Neural progenitor cell (in vitro differentiated cells): Measurements from ENCODE around the gene TSPAN2. TPM values are rescaled to one million over a fixed set of nuclear protein-coding genes. Genes with fewer than 3 reads are reported as not detected.

ENCODE experiments used
- DNase-seq: peaks from one replicate; pipeline ENCODE4 v3.0.0-alpha.2; 2016; ENCODE audit warnings: low spot score
- H2AFZ ChIP-seq: fragments of 200-600 bp; sonication (generic); replicated peaks from 2 replicates; pipeline ENCODE4 v1.6.1; 2016; ENCODE audit warnings: antibody characterized with exemption
- H3F3A ChIP-seq: fragments of 200-600 bp; sonication (generic); 2 replicates; pipeline ENCODE4 v1.6.1; 2016; ENCODE audit warnings: antibody characterized with exemption, low read depth
- H3K27ac ChIP-seq: fragments of 200-600 bp; sonication (generic); 2 replicates; pipeline ENCODE4 v1.5.1; 2016; ENCODE audit warnings: mild to moderate bottlenecking
- H3K27me3 ChIP-seq: fragments of 200-600 bp; sonication (generic); 2 replicates; pipeline ENCODE4 v1.6.1; 2016; ENCODE audit warnings: mild to moderate bottlenecking, moderate library complexity
- H3K36me3 ChIP-seq: fragments of 200-600 bp; sonication (generic); 2 replicates; pipeline ENCODE4 v1.5.1; 2016
- H3K4me1 ChIP-seq: fragments of 200-600 bp; sonication (generic); 2 replicates; pipeline ENCODE4 v1.6.1; 2016; ENCODE audit warnings: mixed run types
- H3K4me2 ChIP-seq: fragments of 200-600 bp; sonication (generic); 2 replicates; pipeline ENCODE4 v1.6.1; 2016
- H3K4me3 ChIP-seq: fragments of 200-600 bp; sonication (generic); 2 replicates; pipeline ENCODE4 v1.5.1; 2016
- H3K79me2 ChIP-seq: fragments of 200-600 bp; sonication (generic); 2 replicates; pipeline ENCODE4 v1.6.1; 2016; ENCODE audit warnings: low read depth
- H3K9ac ChIP-seq: fragments of 200-600 bp; sonication (generic); 2 replicates; pipeline ENCODE4 v1.6.1; 2016
- H3K9me3 ChIP-seq: fragments of 200-600 bp; sonication (generic); 2 replicates; pipeline ENCODE4 v1.5.1; 2016; ENCODE audit warnings: low read depth
- H4K20me1 ChIP-seq: fragments of 200-600 bp; sonication (generic); 2 replicates; pipeline ENCODE4 v1.6.1; 2016; ENCODE audit warnings: low read depth
- H3K27ac Mint-ChIP-seq: 3 replicates; pipeline ENCODE4 v1.8.0; 2021; ENCODE audit warnings: mixed read lengths
- H3K27me3 Mint-ChIP-seq: 2 replicates; pipeline ENCODE4 v1.8.0; 2022; ENCODE audit warnings: low read depth, mild to moderate bottlenecking, inconsistent platforms, moderate library complexity, mixed read lengths; ENCODE audit not compliant: insufficient read depth
- H3K36me3 Mint-ChIP-seq: 3 replicates; pipeline ENCODE4 v1.8.0; 2021; ENCODE audit warnings: mixed read lengths
- H3K4me1 Mint-ChIP-seq: 3 replicates; pipeline ENCODE4 v1.8.0; 2021; ENCODE audit warnings: mixed read lengths
- H3K4me3 Mint-ChIP-seq: 3 replicates; pipeline ENCODE4 v1.8.0; 2021; ENCODE audit warnings: mild to moderate bottlenecking, moderate library complexity, mixed read lengths
- H3K9me3 Mint-ChIP-seq: 3 replicates; pipeline ENCODE4 v1.8.0; 2020; ENCODE audit warnings: mixed read lengths
- CTCF ChIP-seq: fragments of 200-600 bp; sonication (generic); IDR thresholded peaks from 2 replicates; pipeline ENCODE4 v1.5.1; 2017; ENCODE audit warnings: antibody characterized with exemption, mild to moderate bottlenecking
- EZH2 ChIP-seq: fragments of 200-600 bp; sonication (generic); IDR thresholded peaks from 2 replicates; pipeline ENCODE4 v1.6.1; 2017; ENCODE audit warnings: antibody characterized with exemption, mild to moderate bottlenecking, moderate library complexity
- EZH2phosphoT487 ChIP-seq: fragments of 200-600 bp; sonication (generic); IDR thresholded peaks from 2 replicates; pipeline ENCODE4 v1.6.1; 2017; ENCODE audit warnings: antibody characterized with exemption
- total RNA-seq: library from RNA; depleted of rRNA; stranded (reverse); fragments of >200 nt; gene quantifications from 2 replicates; pipeline ENCODE4 v1.2.3, GENCODE V29; 2015; ENCODE audit warnings: low replicate concordance

Gene TSPAN2
- total RNA-seq, 1 donor from 2014 or later: 19.7 TPM

DNA sequence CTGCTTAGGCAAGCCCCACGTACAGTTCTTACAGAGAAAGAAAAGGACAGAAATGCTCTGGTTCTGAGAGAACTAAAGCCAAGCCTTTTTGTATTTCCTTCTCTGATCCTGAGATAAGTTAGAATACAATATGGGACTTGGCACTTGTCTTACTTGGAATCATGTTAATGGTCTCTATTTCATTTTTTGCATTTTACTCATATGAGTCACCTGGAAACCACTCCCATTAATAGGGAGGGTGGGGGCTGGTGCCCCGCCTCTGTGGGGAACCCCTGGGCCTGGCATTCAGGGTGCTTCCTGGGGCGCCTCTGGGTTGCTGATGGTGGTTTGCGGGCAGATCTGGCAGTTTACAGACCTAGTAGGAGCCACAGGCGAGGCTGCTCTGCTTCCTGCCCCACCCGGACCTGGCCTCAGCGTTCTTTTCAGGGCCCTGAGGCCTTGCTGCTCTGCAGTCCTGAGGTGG, 26.7 kb downstream of the TSPAN2 start:
- Histone ChIP-seq H3K27me3 (no peaks in the 10 kb centered on the region), H3F3A (peaks cover 2% of the 10 kb centered on the region), H3K9me3 (no peaks in the 10 kb centered on the region), H3K36me3 (no peaks in the 10 kb centered on the region), H3K27ac (no peak overlapping the region), H3K79me2 (no peaks in the 10 kb centered on the region), H4K20me1 (no peaks in the 10 kb centered on the region), H3K9ac (no peak overlapping the region), H3K4me3 (no peak overlapping the region), H3K4me2 (no peak overlapping the region), H3K4me1 (peaks cover 9% of the 10 kb centered on the region), H2AFZ (no peak overlapping the region)
- TF ChIP-seq EZH2phosphoT487 (no peak), EZH2 (no peak), CTCF (no peak)
- H3K4me3 Mint-ChIP-seq: no peak overlapping the region
- H3K9me3 Mint-ChIP-seq: no peaks in the 10 kb centered on the region
- H3K36me3 Mint-ChIP-seq: no peaks in the 10 kb centered on the region
- no peak for DNase-seq
- peaks cover 2% of the 10 kb centered on the region for H3K27me3 Mint-ChIP-seq
- H3K4me1 Mint-ChIP-seq: no peaks in the 10 kb centered on the region
- H3K27ac Mint-ChIP-seq: no peak overlapping the region

GRCh38 chr1:115060501-115060900, 28.8 kb downstream of the TSPAN2 start:
- H3K4me3 Mint-ChIP-seq: no peak overlapping the region

DNA sequence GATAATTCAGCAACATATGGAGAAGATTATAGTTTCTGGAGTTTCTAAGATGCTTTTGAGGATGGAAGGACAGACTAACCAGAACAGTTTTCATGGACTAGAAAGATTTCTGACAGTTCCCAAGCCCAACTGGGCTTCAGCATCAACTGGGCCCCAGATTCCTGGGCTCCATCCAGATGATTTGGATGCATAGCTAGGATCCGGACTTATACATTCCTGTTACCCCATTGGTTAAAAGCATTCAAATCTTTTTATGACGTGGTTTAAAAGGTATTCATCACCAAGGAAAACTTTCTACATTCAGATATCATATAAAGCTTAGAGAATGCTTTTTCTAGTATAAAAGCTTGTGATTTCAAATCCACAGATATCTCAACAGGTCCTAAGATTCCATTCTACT, 30.0 kb downstream of the TSPAN2 start:
- H3K4me1 ChIP-seq: peaks cover 34% of the 10 kb centered on the region
- H3K9me3 ChIP-seq: no peaks in the 10 kb centered on the region
- Mint-ChIP-seq H3K4me3 (no peak overlapping the region), H3K9me3 (no peaks in the 10 kb centered on the region), H3K36me3 (no peaks in the 10 kb centered on the region), H3K27ac (no peak overlapping the region), H3K4me1 (peaks cover 6% of the 10 kb centered on the region), H3K27me3 (peaks cover 2% of the 10 kb centered on the region)
- TF ChIP-seq CTCF (no peak), EZH2 (no peak), EZH2phosphoT487 (no peak)
- H3K36me3 ChIP-seq: no peaks in the 10 kb centered on the region
- H3F3A ChIP-seq: peaks cover 17% of the 10 kb centered on the region
- H3K27ac ChIP-seq: no peak overlapping the region
- no peaks in the 10 kb centered on the region for H3K27me3 ChIP-seq
- H3K9ac ChIP-seq: no peak overlapping the region
- DNase-seq: no peak
- H2AFZ ChIP-seq: no peak overlapping the region
- no peaks in the 10 kb centered on the region for H3K79me2 ChIP-seq
- H4K20me1 ChIP-seq: no peaks in the 10 kb centered on the region
- H3K4me3 ChIP-seq: no peak overlapping the region
- no peak overlapping the region for H3K4me2 ChIP-seq

More at GRCh38 chr1:115060501-115060900, 28.8 kb downstream of the TSPAN2 start:
- no peak overlapping the region for H3K27ac Mint-ChIP-seq
- H3K4me2 ChIP-seq: no peak overlapping the region
- H3K36me3 ChIP-seq: no peaks in the 10 kb centered on the region
- peaks cover 17% of the 10 kb centered on the region for H3F3A ChIP-seq
- no peak for DNase-seq
- no peaks in the 10 kb centered on the region for H4K20me1 ChIP-seq
- H3K9ac ChIP-seq: no peak overlapping the region
- no peak for TF ChIP-seq EZH2phosphoT487
- TF ChIP-seq CTCF: no peak
- peaks cover 2% of the 10 kb centered on the region for H3K27me3 Mint-ChIP-seq
- H3K9me3 ChIP-seq: no peaks in the 10 kb centered on the region
- peaks cover 3% of the 10 kb centered on the region for H3K4me1 Mint-ChIP-seq
- H3K27me3 ChIP-seq: no peaks in the 10 kb centered on the region
- no peak overlapping the region for H3K4me3 ChIP-seq
- no peaks in the 10 kb centered on the region for H3K9me3 Mint-ChIP-seq
- H3K36me3 Mint-ChIP-seq: no peaks in the 10 kb centered on the region
- peaks cover 28% of the 10 kb centered on the region for H3K4me1 ChIP-seq
- no peak overlapping the region for H3K27ac ChIP-seq
- H2AFZ ChIP-seq: no peak overlapping the region
- no peaks in the 10 kb centered on the region for H3K79me2 ChIP-seq
